HepG2 (cell line): ENCODE data around the gene EXOSC6.
"Not testable (repeated sequence)": the region's sequence is repeated elsewhere in the genome, so short reads cannot be mapped to it uniquely, and the experiment has no call there.

Experiments used
- CTCF ChIP-seq: sonication (generic); formaldehyde crosslinking; IDR thresholded peaks from 2 replicates; pipeline ENCODE4 v1.5.0; 2020; ENCODE audit warnings: mild to moderate bottlenecking, missing genetic modification reagents, moderate library complexity
- ZNF616 ChIP-seq: sonication (generic); formaldehyde crosslinking; IDR thresholded peaks from 2 replicates; pipeline ENCODE4 v1.5.0; 2020; ENCODE audit warnings: low read depth, mild to moderate bottlenecking, missing genetic modification reagents

GRCh38 chr16:70225430-70225829 lies 26.3 kb downstream of the EXOSC6 start:
- not testable (repeated sequence) for TF ChIP-seq ZNF616; CTCF (CRISPR knock-in tag)
